Brain microvascular endothelial cell (primary cell): ENCODE measurements around the gene ARHGAP22.
"Not testable (repeated sequence)": the region's sequence is repeated elsewhere in the genome, so short reads cannot be mapped to it uniquely, and the experiment has no call there.

Source experiments
- DNase-seq: peaks from one replicate; pipeline ENCODE4 v3.0.0-alpha.2; 2020
- H3K27ac ChIP-seq: fragments of 250-450 bp; sonication (Bioruptor Pico); 2 replicates; pipeline ENCODE4 v1.5.1; 2020; ENCODE audit warnings: mild to moderate bottlenecking, moderate library complexity
- H3K27me3 ChIP-seq: fragments of 250-450 bp; sonication (Bioruptor Pico); replicated peaks from 2 replicates; pipeline ENCODE4 v1.5.1; 2020; ENCODE audit warnings: mild to moderate bottlenecking
- H3K36me3 ChIP-seq: fragments of 250-450 bp; sonication (Bioruptor Pico); replicated peaks from 2 replicates; pipeline ENCODE4 v1.5.1; 2020; ENCODE audit warnings: mild to moderate bottlenecking
- H3K4me3 ChIP-seq: 2 replicates; pipeline ENCODE4 v1.5.1; 2011; ENCODE audit warnings: low read depth, mild to moderate bottlenecking, control low read depth, low read length, moderate library complexity
- CTCF ChIP-seq: IDR thresholded peaks from 2 replicates; pipeline ENCODE4 v1.5.1; 2011; ENCODE audit warnings: low read depth, mild to moderate bottlenecking, moderate library complexity, low read length, control low read depth, inconsistent platforms; ENCODE audit errors: missing control alignments
- in situ Hi-C: cut with HindIII; loops from 2 replicates; pipeline ENCODE4 v1.10.0; 2017; ENCODE audit warnings: low sequenced_read_pairs, low pct_ligation_motif_present

The ARHGAP22 gene

DNA sequence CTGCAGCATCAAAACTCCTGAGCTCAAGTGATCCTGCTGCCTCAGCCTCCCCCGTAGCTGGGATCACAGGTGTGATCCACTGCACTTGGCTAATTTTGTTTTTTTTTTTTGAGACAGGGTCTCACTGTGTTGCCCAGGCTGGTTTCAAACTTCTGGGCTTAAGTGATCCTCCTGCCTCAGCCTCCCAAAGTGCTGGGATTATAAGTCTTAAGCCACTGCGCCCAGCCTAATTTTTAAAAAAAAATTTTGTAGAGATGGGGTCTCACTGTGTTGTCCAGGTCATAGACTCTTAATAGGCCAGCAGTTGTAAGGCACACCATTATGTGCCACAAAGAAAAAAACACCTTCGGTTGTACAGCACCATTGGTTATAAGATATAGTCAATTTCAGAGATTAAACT lies 176.0 kb downstream of the ARHGAP22 start:
- no peak for TF ChIP-seq CTCF

GRCh38 chr10:48423884-48424283 lies 181.0 kb downstream of the ARHGAP22 start:
- no peak for DNase-seq
- H3K27ac ChIP-seq, result no peak overlapping the region
- H3K27me3 ChIP-seq, result no peaks in the 10 kb centered on the region
- in situ Hi-C loops, result no loop called here
- no peak overlapping the region for H3K4me3 ChIP-seq
- TF ChIP-seq CTCF, result no peak
- no peaks in the 10 kb centered on the region for H3K36me3 ChIP-seq

More for the DNA sequence above, 176.0 kb downstream of the ARHGAP22 start:
- Histone ChIP-seq H3K27me3 (no peaks in the 10 kb centered on the region), H3K4me3 (no peak overlapping the region), H3K36me3 (no peaks in the 10 kb centered on the region), H3K27ac (no peak overlapping the region)
- in situ Hi-C loops, result no loop called here
- no peak for DNase-seq

GRCh38 chr10:48421862-48422261 lies 183.0 kb downstream of the ARHGAP22 start:
- H3K36me3 ChIP-seq, H3K27ac ChIP-seq, in situ Hi-C loops, H3K4me3 ChIP-seq, DNase-seq, H3K27me3 ChIP-seq: not testable (repeated sequence)

DNA sequence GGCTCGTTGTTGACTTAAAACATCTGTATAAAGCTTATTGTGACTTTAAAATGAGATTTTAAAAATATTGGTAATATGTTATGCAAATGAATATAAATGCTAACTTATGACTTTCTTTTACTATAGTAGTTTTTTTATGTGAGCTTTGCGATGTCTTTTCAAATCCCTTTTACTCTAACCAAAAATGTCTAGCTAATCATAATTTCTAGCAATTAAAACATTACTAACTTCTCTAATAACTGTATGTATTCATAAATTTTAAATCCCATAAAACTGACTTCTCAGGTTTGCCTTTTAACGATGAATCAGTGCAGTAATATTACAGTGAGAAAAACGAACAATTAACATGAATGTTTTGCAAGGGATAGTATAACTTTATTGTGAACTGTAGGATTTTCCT lies 185.2 kb downstream of the ARHGAP22 start:
- in situ Hi-C loops, result no loop called here
- H3K27me3 ChIP-seq, result no peaks in the 10 kb centered on the region
- no peak overlapping the region for H3K27ac ChIP-seq
- no peak overlapping the region for H3K4me3 ChIP-seq
- no peaks in the 10 kb centered on the region for H3K36me3 ChIP-seq
- no peak for DNase-seq
- no peak for TF ChIP-seq CTCF

DNA sequence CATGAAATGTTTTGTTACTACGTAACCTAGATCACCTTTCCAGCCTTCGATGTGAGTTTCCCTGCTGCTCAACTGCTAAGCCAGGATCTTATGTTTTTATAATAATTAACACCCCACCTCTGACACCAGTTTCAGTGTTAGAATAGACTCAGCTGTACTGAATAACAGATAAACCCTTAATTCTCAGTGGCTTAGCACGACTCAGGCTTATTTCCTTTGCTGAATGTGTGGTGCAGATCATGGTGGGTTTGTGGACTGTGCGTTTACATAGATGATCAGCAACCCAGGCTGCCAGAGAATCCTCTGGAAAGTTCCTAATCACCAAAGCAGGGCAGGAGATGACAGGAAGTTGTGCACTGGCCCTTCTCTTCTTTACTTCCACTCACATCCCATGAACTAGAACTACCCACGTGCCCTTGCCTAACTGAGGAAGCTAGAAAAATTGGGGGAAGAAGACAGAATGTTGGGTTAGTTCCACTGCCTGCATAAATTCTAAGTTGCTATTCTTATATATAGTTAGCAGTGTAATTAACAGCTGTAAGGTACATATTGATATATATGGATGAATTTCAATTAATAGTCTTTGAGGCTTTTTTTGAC lies 186.6 kb downstream of the ARHGAP22 start:
- Histone ChIP-seq H3K4me3 (no peak overlapping the region), H3K27me3 (no peaks in the 10 kb centered on the region), H3K36me3 (no peaks in the 10 kb centered on the region), H3K27ac (no peak overlapping the region)
- no peak for DNase-seq
- TF ChIP-seq CTCF, result no peak
- in situ Hi-C loops, result no loop called here

GRCh38 chr10:48417374-48417773 lies 187.5 kb downstream of the ARHGAP22 start:
- H3K36me3 ChIP-seq, result peaks cover 2% of the 10 kb centered on the region
- no peak for TF ChIP-seq CTCF
- no peaks in the 10 kb centered on the region for H3K27me3 ChIP-seq
- no peak overlapping the region for H3K27ac ChIP-seq
- H3K4me3 ChIP-seq, result no peak overlapping the region
- in situ Hi-C loops, result no loop called here
- no peak for DNase-seq
